Astrocyte of the cerebellum (primary cell): ENCODE results near the gene RAB17.

ENCODE experiments used
- DNase-seq: peaks from one replicate; pipeline ENCODE4 v3.0.0-alpha.2; 2011; ENCODE audit warnings: low read depth
- H3K4me3 ChIP-seq: 2 replicates; pipeline ENCODE4 v1.5.1; 2011; ENCODE audit warnings: mild to moderate bottlenecking, low read depth, low read length, moderate library complexity
- in situ Hi-C: cut with HindIII; loops from 2 replicates; pipeline ENCODE4 v1.10.0; 2017; ENCODE audit warnings: low sequenced_read_pairs
- TF ChIP-seq, protein P1 (sequence below): IDR thresholded peaks from 2 replicates; pipeline ENCODE4 v1.5.1; 2012; ENCODE audit warnings: low read length, low read depth, moderate library complexity, mild to moderate bottlenecking; ENCODE audit errors: missing control alignments

Gene RAB17

DNA sequence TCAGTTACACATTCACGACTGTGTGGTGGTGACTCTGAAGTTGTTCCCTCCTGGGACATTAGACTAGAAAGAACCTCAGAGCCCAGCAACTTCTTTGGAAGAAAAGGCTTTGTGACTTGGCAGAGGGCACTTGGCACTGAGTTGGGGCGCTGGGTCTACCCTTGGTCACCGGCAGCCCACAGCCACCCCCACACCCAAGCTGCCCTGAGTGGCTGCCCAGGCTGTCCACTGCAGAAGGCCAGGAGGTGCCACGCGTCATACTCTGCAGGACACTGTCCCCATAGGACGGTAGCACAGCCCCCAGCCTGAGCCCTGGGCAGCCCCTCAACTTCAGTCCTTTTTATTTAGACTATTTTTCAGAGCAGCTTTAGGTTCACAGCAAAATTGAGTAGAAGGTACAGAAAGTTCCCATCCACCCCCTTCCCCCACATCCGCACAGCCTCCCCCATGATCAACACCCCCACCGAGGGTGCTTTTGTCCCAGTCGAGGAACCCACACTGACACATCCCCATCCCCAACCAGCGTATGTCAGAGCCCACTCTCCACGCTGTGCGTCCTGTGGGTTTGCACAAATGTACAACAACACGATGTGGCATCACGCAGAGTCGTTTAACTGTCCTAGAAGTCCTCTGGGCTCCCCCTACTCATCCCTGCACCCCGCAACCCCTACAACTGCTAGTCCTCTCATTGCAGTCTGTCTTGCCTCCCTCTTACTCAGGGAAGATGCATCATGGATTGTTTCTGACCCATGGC is 23.1 kb downstream of the RAB17 start:
- in situ Hi-C loops = no loop called here
- DNase-seq = no peak
- TF ChIP-seq, protein P1, sequence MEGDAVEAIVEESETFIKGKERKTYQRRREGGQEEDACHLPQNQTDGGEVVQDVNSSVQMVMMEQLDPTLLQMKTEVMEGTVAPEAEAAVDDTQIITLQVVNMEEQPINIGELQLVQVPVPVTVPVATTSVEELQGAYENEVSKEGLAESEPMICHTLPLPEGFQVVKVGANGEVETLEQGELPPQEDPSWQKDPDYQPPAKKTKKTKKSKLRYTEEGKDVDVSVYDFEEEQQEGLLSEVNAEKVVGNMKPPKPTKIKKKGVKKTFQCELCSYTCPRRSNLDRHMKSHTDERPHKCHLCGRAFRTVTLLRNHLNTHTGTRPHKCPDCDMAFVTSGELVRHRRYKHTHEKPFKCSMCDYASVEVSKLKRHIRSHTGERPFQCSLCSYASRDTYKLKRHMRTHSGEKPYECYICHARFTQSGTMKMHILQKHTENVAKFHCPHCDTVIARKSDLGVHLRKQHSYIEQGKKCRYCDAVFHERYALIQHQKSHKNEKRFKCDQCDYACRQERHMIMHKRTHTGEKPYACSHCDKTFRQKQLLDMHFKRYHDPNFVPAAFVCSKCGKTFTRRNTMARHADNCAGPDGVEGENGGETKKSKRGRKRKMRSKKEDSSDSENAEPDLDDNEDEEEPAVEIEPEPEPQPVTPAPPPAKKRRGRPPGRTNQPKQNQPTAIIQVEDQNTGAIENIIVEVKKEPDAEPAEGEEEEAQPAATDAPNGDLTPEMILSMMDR = no peak
- H3K4me3 ChIP-seq = no peak overlapping the region

DNA sequence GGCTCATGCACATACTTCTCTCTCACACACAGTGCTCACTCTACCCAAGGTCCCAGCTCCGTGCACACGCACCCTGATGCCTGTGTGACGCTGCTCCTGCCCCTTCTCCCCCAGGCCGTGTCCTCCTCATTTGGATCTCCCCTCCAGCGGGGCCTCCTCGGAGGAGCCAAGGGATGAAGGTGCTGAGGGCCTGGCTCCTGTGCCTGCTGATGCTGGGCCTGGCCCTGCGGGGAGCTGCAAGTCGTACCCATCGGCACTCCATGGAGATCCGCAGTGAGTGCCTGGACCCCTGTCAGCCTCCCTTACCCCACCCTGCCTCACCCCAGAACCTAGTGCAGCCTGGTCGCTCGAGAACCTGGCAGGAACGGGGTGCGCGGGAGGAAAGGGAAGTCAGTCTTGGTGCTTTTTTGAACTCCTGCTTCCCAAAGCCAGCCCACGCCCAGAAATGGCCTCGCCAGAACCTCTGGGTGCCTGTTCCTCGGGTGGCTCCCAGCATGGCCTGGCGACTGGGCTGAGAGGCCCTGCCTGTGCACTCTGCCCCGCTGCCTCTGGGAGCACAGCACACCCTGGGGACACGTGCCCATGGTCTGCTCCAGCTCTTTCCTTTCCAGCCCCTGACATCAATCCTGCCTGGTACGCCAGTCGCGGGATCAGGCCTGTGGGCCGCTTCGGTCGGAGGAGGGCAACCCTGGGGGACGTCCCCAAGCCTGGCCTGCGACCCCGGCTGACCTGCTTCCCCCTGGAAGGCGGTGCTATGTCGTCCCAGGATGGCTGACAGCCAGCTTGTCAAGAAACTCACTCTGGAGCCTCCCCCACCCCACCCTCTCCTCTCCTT is 23.9 kb downstream of the RAB17 start, which contains the start of gene PRLH:
Gene PRLH (plus strand): TSS at position 174 of the 835 bp plus-strand sequence. CDS start 0 bp downstream, at position 174.
- no peak for DNase-seq
- in situ Hi-C loops = no loop called here
- TF ChIP-seq, protein P1 = no peak
- no peak within 1 kb of the TSS for H3K4me3 ChIP-seq

DNA sequence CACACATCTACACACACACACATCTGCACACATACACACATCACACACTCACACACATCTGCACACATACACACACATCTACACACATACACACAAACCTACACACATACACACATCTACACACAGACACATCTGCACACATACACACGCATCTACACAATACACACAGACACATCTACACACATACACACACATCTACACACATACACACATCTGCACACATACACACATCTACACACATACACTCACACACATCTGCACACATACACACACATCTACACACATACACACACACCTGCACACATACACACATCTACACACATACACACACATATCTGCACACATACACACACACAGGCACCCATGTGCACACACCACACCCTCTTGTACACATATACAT is 24.6 kb downstream of the RAB17 start:
- no peak overlapping the region for H3K4me3 ChIP-seq
- TF ChIP-seq, protein P1 = no peak
- in situ Hi-C loops = no loop called here
- DNase-seq = no peak

DNA sequence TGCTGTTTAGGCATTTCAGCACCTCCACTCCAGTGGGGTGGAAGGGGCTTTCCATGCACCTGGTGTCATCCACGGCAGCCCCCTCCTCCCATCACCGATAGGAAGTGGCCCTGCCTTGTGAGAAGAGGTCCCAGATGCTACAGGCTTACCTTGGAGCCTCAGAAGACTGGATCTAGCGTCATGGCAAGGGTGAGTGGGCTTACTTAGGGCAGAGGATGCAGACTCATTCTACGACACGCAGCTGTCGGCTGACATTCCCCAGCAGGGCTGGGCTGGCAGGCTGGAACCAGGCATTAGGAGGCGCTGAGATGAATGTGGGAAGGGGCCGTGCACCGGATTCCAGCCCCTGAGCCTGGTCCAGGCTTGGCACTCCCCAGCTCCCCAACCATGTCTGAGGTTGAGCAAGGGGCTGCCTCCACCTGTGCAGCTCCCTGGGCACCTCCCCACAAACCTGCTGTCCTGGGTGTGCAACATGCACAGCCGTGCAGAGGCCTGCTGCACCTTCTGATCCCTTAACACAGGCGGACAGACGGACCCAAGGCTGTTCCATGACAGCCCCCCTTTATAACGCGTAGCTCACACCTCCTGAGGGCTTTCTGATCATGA is 25.9 kb downstream of the RAB17 start:
- H3K4me3 ChIP-seq = no peak overlapping the region
- DNase-seq = no peak
- in situ Hi-C loops = no loop called here
- TF ChIP-seq, protein P1 = no peak

DNA sequence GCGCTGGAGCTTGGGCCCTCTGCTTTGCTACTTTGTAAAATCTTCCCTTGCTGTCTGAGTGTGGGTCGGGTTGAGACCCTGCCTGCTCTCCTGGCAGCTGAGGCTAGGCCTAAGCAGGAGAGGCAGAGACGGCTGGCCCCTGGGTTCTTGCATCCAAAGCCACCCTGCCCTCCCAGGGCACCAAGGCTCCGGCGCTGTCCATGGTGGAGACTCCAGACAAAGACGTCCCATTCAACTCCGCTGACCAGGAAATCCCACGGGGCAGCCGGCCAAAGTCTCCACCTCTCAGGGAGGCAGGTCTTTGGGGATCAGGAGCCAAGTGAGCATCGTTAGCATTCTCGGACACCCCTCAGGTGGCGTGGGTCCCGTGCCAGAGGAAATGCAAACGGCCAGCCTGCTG is 26.7 kb downstream of the RAB17 start:
- no peak overlapping the region for H3K4me3 ChIP-seq
- TF ChIP-seq, protein P1 = no peak
- in situ Hi-C loops = no loop called here
- no peak for DNase-seq

DNA sequence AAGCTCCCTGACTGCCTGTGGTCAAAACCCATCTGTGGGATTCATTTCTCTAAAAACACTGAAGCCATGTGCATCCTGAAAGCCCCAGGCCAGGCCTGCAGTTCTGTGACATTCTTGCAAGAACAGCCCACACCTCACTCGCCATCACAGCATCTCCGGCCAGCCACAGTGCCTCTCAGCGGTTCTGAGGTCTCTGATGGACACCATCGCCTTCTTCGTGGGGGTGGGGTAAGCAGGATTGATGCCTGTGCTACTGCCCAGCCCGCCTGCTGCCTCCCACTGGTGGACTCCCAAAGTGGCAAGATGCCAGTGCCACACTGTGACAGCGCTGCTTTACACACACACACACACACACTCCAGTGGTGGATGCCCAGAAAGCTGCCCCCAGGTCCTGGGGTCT is 29.3 kb downstream of the RAB17 start:
- no peak overlapping the region for H3K4me3 ChIP-seq
- DNase-seq = no peak
- TF ChIP-seq, protein P1 = no peak
- in situ Hi-C loops = no loop called here
